GM19328 (cell line): ENCODE results near the gene MRPS5.
"Not testable (repeated sequence)": the region's sequence is repeated elsewhere in the genome, so short reads cannot be mapped to it uniquely, and the experiment has no call there.

Experiments
- ATAC-seq: cut with Tn5 transposase; IDR thresholded peaks from one replicate; pipeline ENCODE4 v1.9.1; 2021; ENCODE audit warnings: mild to moderate bottlenecking, moderate library complexity; ENCODE audit not compliant: unreplicated experiment

The MRPS5 gene

GRCh38 chr2:95048825-95049682 is 72.6 kb downstream of the MRPS5 start:
- no peak for ATAC-seq

- no peak for ATAC-seq
Measured at GRCh38 chr2:95047629-95048510, 73.7 kb downstream of the MRPS5 start.

GRCh38 chr2:95046371-95047112 is 75.1 kb downstream of the MRPS5 start:
- no peak for ATAC-seq

GRCh38 chr2:95044601-95045000 is 77.0 kb downstream of the MRPS5 start:
- no peak for ATAC-seq

- ATAC-seq = no peak
Measured at GRCh38 chr2:95043300-95044093, 78.1 kb downstream of the MRPS5 start.

- ATAC-seq = no peak
Measured at GRCh38 chr2:95042472-95043271, 78.9 kb downstream of the MRPS5 start.

GRCh38 chr2:95041824-95042442 is 79.7 kb downstream of the MRPS5 start:
- ATAC-seq = no peak

- ATAC-seq = no peak
Measured at GRCh38 chr2:95041060-95041823, 80.4 kb downstream of the MRPS5 start.

- ATAC-seq = no peak
Measured at GRCh38 chr2:95040426-95040825, 81.2 kb downstream of the MRPS5 start.

- no peak for ATAC-seq
Measured at GRCh38 chr2:95039978-95040377, 81.6 kb downstream of the MRPS5 start.

GRCh38 chr2:95039363-95039762 is 82.2 kb downstream of the MRPS5 start:
- ATAC-seq = no peak

- ATAC-seq = no peak
Measured at GRCh38 chr2:95038635-95039298, 82.8 kb downstream of the MRPS5 start.

GRCh38 chr2:95037841-95038585 is 83.6 kb downstream of the MRPS5 start:
- ATAC-seq = not testable (repeated sequence)

GRCh38 chr2:95037384-95037839 is 84.2 kb downstream of the MRPS5 start:
- no peak for ATAC-seq

- ATAC-seq = no peak
Measured at GRCh38 chr2:95036596-95037383, 84.8 kb downstream of the MRPS5 start.
